H9 (cell line): ENCODE data around the gene TRIM10. TPM values are rescaled to one million over a fixed set of nuclear protein-coding genes. Genes with fewer than 3 reads are reported as not detected.

Experiments used
- DNase-seq: peaks from one replicate; pipeline ENCODE4 v3.0.0-alpha.2; 2017
- H2AFZ ChIP-seq: one replicate; pipeline ENCODE4 v1.6.1; 2013; ENCODE audit warnings: mild to moderate bottlenecking, low read length, control low read depth, moderate library complexity
- H2AK5ac ChIP-seq: 2 replicates; pipeline ENCODE4 v1.6.1; 2013; ENCODE audit warnings: low read length, control low read depth, mixed read lengths; ENCODE audit not compliant: insufficient read length
- H2BK120ac ChIP-seq: one replicate; pipeline ENCODE4 v1.6.1; 2013; ENCODE audit warnings: low read depth, mild to moderate bottlenecking, low read length, control low read depth, inconsistent platforms; ENCODE audit not compliant: poor library complexity, severe bottlenecking
- H2BK12ac ChIP-seq: 2 replicates; pipeline ENCODE4 v1.6.1; 2013; ENCODE audit warnings: low read length, control low read depth, mixed read lengths, low read depth; ENCODE audit not compliant: insufficient read length
- H2BK15ac ChIP-seq: 2 replicates; pipeline ENCODE4 v1.6.1; 2013; ENCODE audit warnings: low read depth, low read length, control low read depth
- H2BK20ac ChIP-seq: one replicate; pipeline ENCODE4 v1.6.1; 2013; ENCODE audit warnings: low read depth, mild to moderate bottlenecking, low read length, control low read depth, inconsistent platforms; ENCODE audit not compliant: poor library complexity, severe bottlenecking
- H2BK5ac ChIP-seq: 2 replicates; pipeline ENCODE4 v1.6.1; 2013; ENCODE audit warnings: low read length, control low read depth, mixed read lengths; ENCODE audit not compliant: insufficient read length
- H3K14ac ChIP-seq: 2 replicates; pipeline ENCODE4 v1.6.1; 2013; ENCODE audit warnings: low read length, control low read depth; ENCODE audit not compliant: insufficient read depth
- H3K18ac ChIP-seq: 2 replicates; pipeline ENCODE4 v1.6.1; 2013; ENCODE audit warnings: low read depth, mild to moderate bottlenecking, mixed read lengths, low read length, control low read depth; ENCODE audit not compliant: insufficient read length
- H3K23ac ChIP-seq: 2 replicates; pipeline ENCODE4 v1.6.1; 2013; ENCODE audit warnings: low read length, control low read depth, mixed read lengths, low read depth; ENCODE audit not compliant: insufficient read length
- H3K23me2 ChIP-seq: 2 replicates; pipeline ENCODE4 v1.6.1; 2013; ENCODE audit warnings: low read depth, mild to moderate bottlenecking, mixed read lengths, low read length, control low read depth; ENCODE audit not compliant: insufficient read length, poor library complexity, severe bottlenecking
- H3K27ac ChIP-seq: 2 replicates; pipeline ENCODE4 v1.5.1; 2013; ENCODE audit warnings: low read length, control low read depth, mixed read lengths, low read depth; ENCODE audit not compliant: insufficient read length
- H3K27me3 ChIP-seq: 2 replicates; pipeline ENCODE4 v1.6.1; 2013; ENCODE audit warnings: low read length, control low read depth, inconsistent platforms; ENCODE audit not compliant: insufficient read depth
- H3K4ac ChIP-seq: 2 replicates; pipeline ENCODE4 v1.6.1; 2013; ENCODE audit warnings: low read depth, mild to moderate bottlenecking, control low read depth, inconsistent platforms, low read length, moderate library complexity
- H3K4me1 ChIP-seq: 2 replicates; pipeline ENCODE4 v1.6.1; 2013; ENCODE audit warnings: low read length, control low read depth, inconsistent platforms; ENCODE audit not compliant: insufficient read depth
- H3K4me2 ChIP-seq: 2 replicates; pipeline ENCODE4 v1.6.1; 2013; ENCODE audit warnings: low read length, control low read depth, mixed read lengths; ENCODE audit not compliant: insufficient read length, insufficient read depth
- H3K56ac ChIP-seq: 2 replicates; pipeline ENCODE4 v1.6.1; 2013; ENCODE audit warnings: low read depth, mild to moderate bottlenecking, mixed read lengths, low read length, control low read depth; ENCODE audit not compliant: insufficient read length
- H3K79me1 ChIP-seq: 2 replicates; pipeline ENCODE4 v1.6.1; 2013; ENCODE audit warnings: low read depth, mild to moderate bottlenecking, moderate library complexity, low read length, control low read depth, inconsistent platforms; ENCODE audit not compliant: insufficient read depth, poor library complexity, severe bottlenecking
- H3K79me2 ChIP-seq: 2 replicates; pipeline ENCODE4 v1.6.1; 2013; ENCODE audit warnings: low read length, control low read depth, inconsistent platforms; ENCODE audit not compliant: insufficient read depth
- H3K9ac ChIP-seq: 2 replicates; pipeline ENCODE4 v1.6.1; 2013; ENCODE audit warnings: low read length, control low read depth, mixed read lengths; ENCODE audit not compliant: insufficient read length; ENCODE audit errors: extremely low read depth
- H3K9me3 ChIP-seq: one replicate; pipeline ENCODE4 v1.6.1; 2013; ENCODE audit warnings: low read depth, low read length, inconsistent platforms; ENCODE audit not compliant: control insufficient read depth
- H3T11ph ChIP-seq: one replicate; pipeline ENCODE4 v1.6.1; 2013; ENCODE audit warnings: mild to moderate bottlenecking, low read length, control low read depth, inconsistent platforms
- H4K20me1 ChIP-seq: one replicate; pipeline ENCODE4 v1.6.1; 2013; ENCODE audit not compliant: control insufficient read depth, insufficient read length, insufficient read depth
- H4K5ac ChIP-seq: 2 replicates; pipeline ENCODE4 v1.6.1; 2013; ENCODE audit warnings: low read depth, mild to moderate bottlenecking, mixed read lengths, low read length, control low read depth; ENCODE audit not compliant: insufficient read length
- H4K8ac ChIP-seq: replicated peaks from 2 replicates; pipeline ENCODE4 v1.6.1; 2013; ENCODE audit warnings: low read length, control low read depth, mixed read lengths, low read depth; ENCODE audit not compliant: insufficient read length
- H4K91ac ChIP-seq: 2 replicates; pipeline ENCODE4 v1.6.1; 2013; ENCODE audit warnings: low read depth, mild to moderate bottlenecking, moderate library complexity, mixed read lengths, low read length, control low read depth; ENCODE audit not compliant: insufficient read length
- H3K27ac Mint-ChIP-seq, 3 experiments: 2 replicates in 2 of 3; 3 replicates in 1 of 3; pipeline ENCODE4 v1.8.0; 2020 to 2021; ENCODE audit warnings: mixed read lengths in 3 of 3, mild to moderate bottlenecking in 1 of 3, moderate library complexity in 1 of 3
- H3K27me3 Mint-ChIP-seq: 2 replicates; pipeline ENCODE4 v1.8.0; 2021; ENCODE audit warnings: low read depth, mild to moderate bottlenecking, moderate library complexity, mixed read lengths
- H3K36me3 Mint-ChIP-seq, 3 experiments: 2 replicates in 2 of 3; 3 replicates in 1 of 3; pipeline ENCODE4 v1.8.0; 2020 to 2021; ENCODE audit warnings: low read depth in 3 of 3, mixed read lengths in 3 of 3; ENCODE audit not compliant: insufficient read depth in 1 of 3
- H3K4me1 Mint-ChIP-seq, 2 experiments: 2 replicates each; pipeline ENCODE4 v1.8.0; 2020; ENCODE audit warnings: mixed read lengths in 2 of 2
- H3K4me3 Mint-ChIP-seq, 2 experiments: 2 replicates in 1 of 2; 3 replicates in 1 of 2; pipeline ENCODE4 v1.8.0; 2020 to 2021; ENCODE audit warnings: mild to moderate bottlenecking in 2 of 2, mixed read lengths in 2 of 2, moderate library complexity in 1 of 2
- H3K9me3 Mint-ChIP-seq, 2 experiments: 2 replicates in 1 of 2; 3 replicates in 1 of 2; pipeline ENCODE4 v1.8.0; 2020; ENCODE audit warnings: mild to moderate bottlenecking in 2 of 2, mixed read lengths in 2 of 2, moderate library complexity in 1 of 2
- WGBS: extraction: QIAGEN DNeasy Blood & Tissue Kit; methylation state at CpG from one replicate; pipeline ENCODE4 v1.1.7; 2013; ENCODE audit warnings: missing lambda C conversion rate, low lambda C conversion rate, mixed read lengths; ENCODE audit not compliant: insufficient read length; ENCODE audit errors: extremely low coverage; 5-methylcytosine and 5-hydroxymethylcytosine counted together
- total RNA-seq: library from RNA; stranded (reverse); gene quantifications from 2 replicates; pipeline ENCODE4 v1.2.1, GENCODE V29; 2021
- TF ChIP-seq, protein P1 (sequence below): fragments of 200-600 bp; sonication (generic); conservative IDR thresholded peaks from 3 replicates; pipeline ENCODE4 v1.8.0; 2021; ENCODE audit warnings: antibody characterized with exemption, mild to moderate bottlenecking

The TRIM10 gene
- total RNA-seq, 1 experiment from 2014 or later, result 0.07 TPM

GRCh38 chr6:30116724-30117123 lies 44.3 kb downstream of the TRIM10 start:
- no peak overlapping the region for H3K4ac ChIP-seq
- H2AK5ac ChIP-seq, result no peak overlapping the region
- no peak overlapping the region for H4K5ac ChIP-seq
- H3T11ph ChIP-seq, result no peak overlapping the region
- no peaks in the 10 kb centered on the region for H3K23me2 ChIP-seq
- H3K9me3 ChIP-seq, result no peaks in the 10 kb centered on the region
- no peaks in the 10 kb centered on the region for H3K36me3 Mint-ChIP-seq
- H3K27ac Mint-ChIP-seq, result no peak overlapping the region
- no CpG with 5 or more reads among the region's 6 CpGs for WGBS
- H2BK120ac ChIP-seq, result no peak overlapping the region
- DNase-seq, result no peak
- no peak overlapping the region for H3K56ac ChIP-seq
- no peak overlapping the region for H3K4me2 ChIP-seq
- TF ChIP-seq, protein P1, sequence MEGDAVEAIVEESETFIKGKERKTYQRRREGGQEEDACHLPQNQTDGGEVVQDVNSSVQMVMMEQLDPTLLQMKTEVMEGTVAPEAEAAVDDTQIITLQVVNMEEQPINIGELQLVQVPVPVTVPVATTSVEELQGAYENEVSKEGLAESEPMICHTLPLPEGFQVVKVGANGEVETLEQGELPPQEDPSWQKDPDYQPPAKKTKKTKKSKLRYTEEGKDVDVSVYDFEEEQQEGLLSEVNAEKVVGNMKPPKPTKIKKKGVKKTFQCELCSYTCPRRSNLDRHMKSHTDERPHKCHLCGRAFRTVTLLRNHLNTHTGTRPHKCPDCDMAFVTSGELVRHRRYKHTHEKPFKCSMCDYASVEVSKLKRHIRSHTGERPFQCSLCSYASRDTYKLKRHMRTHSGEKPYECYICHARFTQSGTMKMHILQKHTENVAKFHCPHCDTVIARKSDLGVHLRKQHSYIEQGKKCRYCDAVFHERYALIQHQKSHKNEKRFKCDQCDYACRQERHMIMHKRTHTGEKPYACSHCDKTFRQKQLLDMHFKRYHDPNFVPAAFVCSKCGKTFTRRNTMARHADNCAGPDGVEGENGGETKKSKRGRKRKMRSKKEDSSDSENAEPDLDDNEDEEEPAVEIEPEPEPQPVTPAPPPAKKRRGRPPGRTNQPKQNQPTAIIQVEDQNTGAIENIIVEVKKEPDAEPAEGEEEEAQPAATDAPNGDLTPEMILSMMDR, result no peak; the same call in none of the 3 replicates
- no peak overlapping the region for H2BK12ac ChIP-seq
- 0 out of 2 replicates have a peak, but pooled peaks cover 2% of the 10 kb centered on the region for H3K79me2 ChIP-seq
- no peaks in the 10 kb centered on the region for H3K9me3 Mint-ChIP-seq
- no peaks in the 10 kb centered on the region for H3K4me1 Mint-ChIP-seq
- H4K91ac ChIP-seq, result no peak overlapping the region
- H3K27ac ChIP-seq, result no peak overlapping the region
- no peak overlapping the region for H3K9ac ChIP-seq
- no peak overlapping the region for H2BK20ac ChIP-seq
- H4K8ac ChIP-seq, result no peak overlapping the region
- H3K18ac ChIP-seq, result no peak overlapping the region
- peaks cover 49% of the 10 kb centered on the region for H3K27me3 Mint-ChIP-seq
- H3K14ac ChIP-seq, result no peak overlapping the region
- no peaks in the 10 kb centered on the region; the same call in 1 of the 2 replicates for H3K27me3 ChIP-seq
- no peaks in the 10 kb centered on the region for H3K79me1 ChIP-seq
- H3K4me3 Mint-ChIP-seq, result no peak overlapping the region
- H3K4me1 ChIP-seq, result no peaks in the 10 kb centered on the region
- no peak overlapping the region for H3K23ac ChIP-seq
- no peak overlapping the region for H2AFZ ChIP-seq
- H2BK15ac ChIP-seq, result no peak overlapping the region
- H2BK5ac ChIP-seq, result no peak overlapping the region
- no peaks in the 10 kb centered on the region for H4K20me1 ChIP-seq
